ENCODE measurements around the gene DARS1.
"Not testable (repeated sequence)": the region's sequence is repeated elsewhere in the genome, so short reads cannot be mapped to it uniquely, and the experiment has no call there.

The DARS1 gene

DNA sequence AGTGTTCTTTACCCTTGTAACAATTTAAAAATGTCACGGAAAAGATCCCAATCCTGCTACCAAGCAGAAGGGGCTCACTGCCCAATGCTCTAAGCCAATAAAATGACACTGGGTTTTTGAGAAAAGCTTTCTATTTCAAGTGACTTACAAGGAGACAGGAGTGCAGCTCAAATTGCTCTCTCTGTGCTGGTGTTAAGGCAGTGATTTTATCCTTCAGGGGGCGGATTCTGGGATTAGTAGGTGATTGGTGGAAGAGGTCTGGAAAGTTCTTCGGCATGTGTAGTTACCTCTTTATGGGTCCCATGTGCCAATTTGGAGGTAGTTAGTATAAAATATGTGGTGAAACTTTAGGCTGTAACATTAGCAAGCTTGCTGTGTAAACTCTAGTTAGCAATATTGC, 81.8 kb downstream of the DARS1 start:
- H3K4me3 ChIP-seq (replicated peaks; ENCODE audit: low read depth, low read length): no peak overlapping the region
- TF ChIP-seq, protein P1, sequence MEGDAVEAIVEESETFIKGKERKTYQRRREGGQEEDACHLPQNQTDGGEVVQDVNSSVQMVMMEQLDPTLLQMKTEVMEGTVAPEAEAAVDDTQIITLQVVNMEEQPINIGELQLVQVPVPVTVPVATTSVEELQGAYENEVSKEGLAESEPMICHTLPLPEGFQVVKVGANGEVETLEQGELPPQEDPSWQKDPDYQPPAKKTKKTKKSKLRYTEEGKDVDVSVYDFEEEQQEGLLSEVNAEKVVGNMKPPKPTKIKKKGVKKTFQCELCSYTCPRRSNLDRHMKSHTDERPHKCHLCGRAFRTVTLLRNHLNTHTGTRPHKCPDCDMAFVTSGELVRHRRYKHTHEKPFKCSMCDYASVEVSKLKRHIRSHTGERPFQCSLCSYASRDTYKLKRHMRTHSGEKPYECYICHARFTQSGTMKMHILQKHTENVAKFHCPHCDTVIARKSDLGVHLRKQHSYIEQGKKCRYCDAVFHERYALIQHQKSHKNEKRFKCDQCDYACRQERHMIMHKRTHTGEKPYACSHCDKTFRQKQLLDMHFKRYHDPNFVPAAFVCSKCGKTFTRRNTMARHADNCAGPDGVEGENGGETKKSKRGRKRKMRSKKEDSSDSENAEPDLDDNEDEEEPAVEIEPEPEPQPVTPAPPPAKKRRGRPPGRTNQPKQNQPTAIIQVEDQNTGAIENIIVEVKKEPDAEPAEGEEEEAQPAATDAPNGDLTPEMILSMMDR (IDR thresholded peaks at IDR 0.05; ENCODE audit: low read depth, low read length, missing control alignments): no peak
- no peak for DNase-seq (ENCODE audit: extremely low read depth, low read depth)

DNA sequence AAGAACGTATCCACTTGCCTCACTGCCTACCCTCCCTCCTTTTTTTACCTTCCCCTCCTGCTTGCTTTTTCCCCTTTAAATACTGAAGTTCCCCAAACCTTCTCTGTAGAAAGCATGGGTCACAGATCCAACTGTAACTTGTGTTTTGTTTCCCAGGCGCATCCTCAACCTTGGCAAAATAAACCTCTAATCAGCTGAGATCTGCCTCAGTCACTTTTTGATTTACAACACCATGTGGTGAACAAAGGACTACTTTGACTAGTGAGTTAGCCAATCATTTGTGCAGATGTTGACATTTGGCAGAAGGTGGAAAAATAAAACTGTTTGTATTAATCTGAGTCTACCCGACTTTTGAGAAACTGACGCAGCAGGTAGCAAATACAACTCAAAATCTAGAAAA, 85.9 kb downstream of the DARS1 start:
- TF ChIP-seq, protein P1 (IDR thresholded peaks at IDR 0.05; ENCODE audit: low read depth, low read length, missing control alignments): no peak
- no peak overlapping the region for H3K4me3 ChIP-seq (replicated peaks; ENCODE audit: low read depth, low read length)
- no peak for DNase-seq (ENCODE audit: extremely low read depth, low read depth)

DNA sequence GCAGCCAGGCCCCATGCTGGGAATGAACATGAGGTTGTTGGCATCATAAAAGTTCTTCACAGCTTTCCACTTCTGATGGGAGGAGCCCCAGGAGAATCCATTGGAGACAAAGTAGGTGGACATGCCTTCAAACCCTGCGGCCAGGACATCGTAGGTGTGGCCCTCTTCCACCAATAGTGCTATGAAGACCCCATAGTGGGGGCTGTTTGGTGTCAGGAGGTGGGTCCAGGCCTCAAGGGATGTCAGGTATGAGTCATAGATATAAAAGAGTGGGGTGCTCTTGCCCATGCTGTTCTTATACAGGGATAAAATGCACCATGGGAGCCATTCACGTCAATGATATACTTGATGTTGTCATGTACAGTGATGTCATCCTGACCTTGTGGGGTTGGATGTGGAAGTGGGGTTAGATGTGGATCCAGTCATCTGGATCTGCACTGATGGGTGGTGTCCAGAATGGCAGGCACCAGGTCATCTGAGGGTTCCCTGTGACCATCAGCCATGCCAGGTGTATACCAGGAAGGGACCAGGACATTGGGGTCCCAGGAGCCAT, 87.1 kb downstream of the DARS1 start:
- TF ChIP-seq, protein P1 (IDR thresholded peaks at IDR 0.05; ENCODE audit: low read depth, low read length, missing control alignments): no peak
- H3K4me3 ChIP-seq (replicated peaks; ENCODE audit: low read depth, low read length): no peak overlapping the region
- DNase-seq (ENCODE audit: extremely low read depth, low read depth): no peak

DNA sequence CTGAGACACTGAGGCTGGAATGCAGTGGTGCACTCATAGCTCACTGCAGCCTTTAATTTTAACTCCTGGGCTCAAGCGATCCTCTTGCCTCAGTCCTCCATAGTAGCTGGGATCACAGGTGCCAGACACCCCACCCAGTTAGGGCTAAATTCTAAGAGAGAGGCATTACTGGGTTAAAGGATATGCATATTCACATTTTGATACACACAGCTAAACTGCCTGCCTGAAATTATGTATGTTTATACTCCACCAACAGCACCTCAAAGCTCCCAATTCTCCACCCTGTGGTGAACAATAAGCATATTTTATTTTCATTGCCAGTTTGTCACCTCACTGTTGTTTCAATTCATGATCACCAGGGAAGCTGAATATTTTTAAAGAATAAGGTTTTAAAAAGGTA, 90.5 kb downstream of the DARS1 start:
- TF ChIP-seq, protein P1 (IDR thresholded peaks at IDR 0.05; ENCODE audit: low read depth, low read length, missing control alignments): no peak
- DNase-seq (ENCODE audit: extremely low read depth, low read depth): no peak
- H3K4me3 ChIP-seq (replicated peaks; ENCODE audit: low read depth, low read length): no peak overlapping the region

DNA sequence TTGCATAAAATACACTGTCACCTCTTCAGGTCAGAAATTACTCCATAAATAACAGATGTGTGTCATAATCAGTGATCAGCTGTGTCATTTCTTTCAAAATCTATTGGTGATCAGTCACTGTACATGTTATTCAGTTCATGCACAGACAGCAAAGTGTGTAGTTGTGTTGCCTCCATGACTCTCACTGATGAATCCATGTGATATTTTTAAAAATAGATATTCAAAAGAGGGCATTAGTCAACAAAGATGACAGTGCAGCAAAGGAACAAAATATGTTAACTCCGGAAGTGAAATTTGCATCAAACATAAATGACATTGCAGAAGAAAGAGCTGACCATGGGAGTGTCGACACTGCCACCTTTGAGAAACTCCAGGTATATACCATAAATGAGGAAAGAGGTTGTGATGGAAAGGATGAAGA, 92.0 kb downstream of the DARS1 start:
- DNase-seq (ENCODE audit: extremely low read depth, low read depth): no peak

DNA sequence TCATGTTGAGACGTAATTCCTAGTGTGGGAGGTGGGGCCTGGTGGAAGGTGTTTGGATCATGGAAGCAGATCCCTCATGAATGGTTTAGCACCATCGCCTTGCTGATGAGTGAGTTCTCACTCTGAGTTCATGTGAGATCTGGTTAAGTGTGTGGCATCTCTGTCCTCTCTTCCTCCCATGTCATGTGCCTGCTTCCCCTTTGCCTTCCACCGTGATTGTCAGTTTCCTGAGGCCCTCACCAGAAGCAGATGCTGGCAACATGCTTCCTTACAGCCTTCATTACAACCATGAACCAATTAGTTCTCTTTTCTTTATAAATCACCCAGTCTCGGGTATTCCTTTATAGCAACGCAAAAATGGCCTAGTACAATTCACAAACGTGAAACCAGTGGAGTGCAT, 94.6 kb downstream of the DARS1 start:
- H3K4me3 ChIP-seq (replicated peaks; ENCODE audit: low read depth, low read length): no peak overlapping the region
- DNase-seq (ENCODE audit: extremely low read depth, low read depth): no peak
- TF ChIP-seq, protein P1 (IDR thresholded peaks at IDR 0.05; ENCODE audit: low read depth, low read length, missing control alignments): no peak

More for the DNA sequence above, 92.0 kb downstream of the DARS1 start:
- TF ChIP-seq, protein P1 (IDR thresholded peaks at IDR 0.05; ENCODE audit: low read depth, low read length, missing control alignments): no peak
- no peak overlapping the region for H3K4me3 ChIP-seq (replicated peaks; ENCODE audit: low read depth, low read length)

DNA sequence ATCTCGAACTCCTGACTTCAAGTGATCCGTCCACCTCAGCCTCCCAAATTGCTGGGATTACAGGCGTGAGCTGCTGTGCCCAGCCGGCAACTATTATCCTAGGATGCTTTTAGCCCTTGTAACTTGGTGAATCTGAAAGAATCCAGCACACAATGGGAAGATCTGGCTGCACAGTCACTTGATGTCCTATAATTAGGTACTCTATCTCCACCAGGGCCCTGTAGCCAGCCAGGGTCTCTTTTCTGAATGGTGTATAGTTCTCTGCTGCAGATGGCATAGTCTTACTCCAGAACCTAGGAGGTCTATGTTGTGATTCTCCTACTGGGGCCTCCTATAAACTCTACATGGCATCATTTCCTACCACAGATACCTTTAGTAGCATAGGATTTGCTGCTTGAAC, 95.3 kb downstream of the DARS1 start:
- DNase-seq (ENCODE audit: extremely low read depth, low read depth): no peak
- H3K4me3 ChIP-seq (replicated peaks; ENCODE audit: low read depth, low read length): no peak overlapping the region
- TF ChIP-seq, protein P1 (IDR thresholded peaks at IDR 0.05; ENCODE audit: low read depth, low read length, missing control alignments): no peak

DNA sequence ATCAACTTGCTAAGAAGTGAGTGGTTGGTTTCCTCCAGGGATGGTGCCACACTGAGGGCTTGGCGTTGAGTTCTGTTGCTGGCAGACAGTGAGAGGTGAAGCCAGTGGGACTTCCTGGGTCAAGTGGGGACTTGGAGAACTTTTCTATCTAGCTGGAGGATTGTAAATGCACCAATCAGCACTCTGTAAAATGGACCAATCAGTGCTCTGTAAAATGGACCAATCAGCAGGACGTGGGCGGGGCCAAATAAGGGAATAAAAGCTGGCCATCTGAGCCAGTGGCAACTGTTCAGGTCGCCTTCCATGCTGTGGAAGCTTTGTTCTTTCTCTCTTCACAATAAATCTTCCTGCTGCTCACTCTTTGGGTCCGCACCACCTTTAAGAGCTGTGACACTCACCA, 96.8 kb downstream of the DARS1 start:
- not testable (repeated sequence) for H3K4me3 ChIP-seq (replicated peaks; ENCODE audit: low read depth, low read length); DNase-seq (ENCODE audit: extremely low read depth, low read depth)

Data from HFF-Myc (cell line).